ENCODE data around the gene IGLON5. TPM values are rescaled to one million over a fixed set of nuclear protein-coding genes. Genes with fewer than 3 reads are reported as not detected.

The IGLON5 gene
- total RNA-seq, 1 donor, result not detected

GRCh38 chr19:51341976-51342580 lies 30.6 kb downstream of the IGLON5 start, which contains the start of gene VSIG10L:
TSS of gene VSIG10L (minus strand) at chr19:51342139. CDS start at chr19:51342124, 15 bp downstream.
- H3K9me3 ChIP-seq (ENCODE audit: low read depth, low read length), result no peaks in the 10 kb centered on the region
- no peaks in the 10 kb centered on the region for H3K27me3 ChIP-seq (ENCODE audit: insufficient read depth, low read length)
- peak; percentile 75 for DNase-seq (ENCODE audit: insufficient read length, low spot score, missing footprints)
- H4K20me1 ChIP-seq (ENCODE audit: insufficient read depth, low read length), result no peaks in the 10 kb centered on the region
- H2AFZ ChIP-seq (ENCODE audit: low read length), result no peak within 1 kb of the TSS
- no peaks in the 10 kb centered on the region for H3K79me2 ChIP-seq (ENCODE audit: insufficient read depth, low read length)
- H3K4me1 ChIP-seq (ENCODE audit: insufficient read depth, low read length), result peaks cover 9% of the 10 kb centered on the region
- H3K36me3 ChIP-seq (ENCODE audit: insufficient read depth, low read length), result peaks cover 11% of the 10 kb centered on the region
- H3K4me3 ChIP-seq (ENCODE audit: insufficient read depth, low read length), result no peak within 1 kb of the TSS
- no peak within 1 kb of the TSS for H3K27ac ChIP-seq (ENCODE audit: low read depth, low read length)
- H3K4me2 ChIP-seq (ENCODE audit: insufficient read depth, low read length), result no peak within 1 kb of the TSS
- TF ChIP-seq CTCF (IDR thresholded peaks at IDR 0.05; ENCODE audit: extremely low read depth, low read depth, low read length), result no peak

- H3K9me3 ChIP-seq (ENCODE audit: low read depth, low read length), result no peaks in the 10 kb centered on the region
- DNase-seq (ENCODE audit: insufficient read length, low spot score, missing footprints), result peak; percentile 75
- no peaks in the 10 kb centered on the region for H3K27me3 ChIP-seq (ENCODE audit: insufficient read depth, low read length)
- no peak overlapping the region for H2AFZ ChIP-seq (ENCODE audit: low read length)
- H3K36me3 ChIP-seq (ENCODE audit: insufficient read depth, low read length), result peaks cover 15% of the 10 kb centered on the region
- TF ChIP-seq CTCF (IDR thresholded peaks at IDR 0.05; ENCODE audit: extremely low read depth, low read depth, low read length), result no peak
- peaks cover 9% of the 10 kb centered on the region for H3K4me1 ChIP-seq (ENCODE audit: insufficient read depth, low read length)
- H3K79me2 ChIP-seq (ENCODE audit: insufficient read depth, low read length), result no peaks in the 10 kb centered on the region
- no peak overlapping the region for H3K27ac ChIP-seq (ENCODE audit: low read depth, low read length)
- no peaks in the 10 kb centered on the region for H4K20me1 ChIP-seq (ENCODE audit: insufficient read depth, low read length)
- no peak overlapping the region for H3K4me2 ChIP-seq (ENCODE audit: insufficient read depth, low read length)
- H3K4me3 ChIP-seq (ENCODE audit: insufficient read depth, low read length), result no peak overlapping the region
Measured at GRCh38 chr19:51342631-51343569, 31.5 kb downstream of the IGLON5 start.

DNA sequence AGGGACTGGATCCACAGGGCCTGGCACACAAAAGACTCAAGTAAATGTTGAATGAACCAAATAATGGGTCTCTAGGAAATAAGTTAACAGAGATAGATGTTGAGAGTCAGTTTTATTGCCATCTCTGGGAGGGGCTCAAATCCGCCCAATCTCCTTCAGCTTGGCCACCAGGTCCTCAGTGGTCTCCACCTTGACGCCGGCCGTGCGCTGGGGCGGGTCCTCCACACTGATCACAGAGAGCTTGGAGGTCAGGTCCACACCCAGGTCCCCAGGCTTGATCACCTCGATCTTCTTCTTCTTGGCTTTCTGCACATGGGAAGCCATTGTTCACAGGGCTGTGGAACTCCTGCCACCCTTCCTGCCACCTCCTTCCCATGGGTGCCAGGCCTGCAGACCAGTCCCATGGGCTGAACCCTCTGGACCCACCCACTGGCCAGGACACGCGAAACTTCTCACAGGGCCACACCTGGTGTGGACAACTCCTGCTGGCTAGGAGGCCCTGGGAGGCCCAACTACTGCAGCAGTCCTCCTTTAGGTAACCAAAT lies 33.7 kb downstream of the IGLON5 start:
- Histone ChIP-seq H4K20me1 (ENCODE audit: insufficient read depth, low read length) (no peaks in the 10 kb centered on the region), H3K9me3 (ENCODE audit: low read depth, low read length) (no peaks in the 10 kb centered on the region), H3K27me3 (ENCODE audit: insufficient read depth, low read length) (no peaks in the 10 kb centered on the region), H3K4me2 (ENCODE audit: insufficient read depth, low read length) (no peak overlapping the region), H3K4me1 (ENCODE audit: insufficient read depth, low read length) (no peaks in the 10 kb centered on the region), H3K36me3 (ENCODE audit: insufficient read depth, low read length) (peaks cover 27% of the 10 kb centered on the region), H3K4me3 (ENCODE audit: insufficient read depth, low read length) (no peak overlapping the region), H3K79me2 (ENCODE audit: insufficient read depth, low read length) (no peaks in the 10 kb centered on the region), H2AFZ (ENCODE audit: low read length) (no peak overlapping the region), H3K27ac (ENCODE audit: low read depth, low read length) (no peak overlapping the region)
- DNase-seq (ENCODE audit: insufficient read length, low spot score, missing footprints), result peak; percentile 58
- TF ChIP-seq CTCF (IDR thresholded peaks at IDR 0.05; ENCODE audit: extremely low read depth, low read depth, low read length), result no peak

- H3K4me3 ChIP-seq (ENCODE audit: insufficient read depth, low read length), result no peak overlapping the region
- H3K36me3 ChIP-seq (ENCODE audit: insufficient read depth, low read length), result peaks cover 32% of the 10 kb centered on the region
- peak; percentile 41 for DNase-seq (ENCODE audit: insufficient read length, low spot score, missing footprints)
- no peak for TF ChIP-seq CTCF (IDR thresholded peaks at IDR 0.05; ENCODE audit: extremely low read depth, low read depth, low read length)
- H2AFZ ChIP-seq (ENCODE audit: low read length), result no peak overlapping the region
- no peaks in the 10 kb centered on the region for H3K79me2 ChIP-seq (ENCODE audit: insufficient read depth, low read length)
- no peak overlapping the region for H3K4me2 ChIP-seq (ENCODE audit: insufficient read depth, low read length)
- H3K27ac ChIP-seq (ENCODE audit: low read depth, low read length), result no peak overlapping the region
- H3K4me1 ChIP-seq (ENCODE audit: insufficient read depth, low read length), result peaks cover 4% of the 10 kb centered on the region
- H4K20me1 ChIP-seq (ENCODE audit: insufficient read depth, low read length), result no peaks in the 10 kb centered on the region
- no peaks in the 10 kb centered on the region for H3K9me3 ChIP-seq (ENCODE audit: low read depth, low read length)
- no peaks in the 10 kb centered on the region for H3K27me3 ChIP-seq (ENCODE audit: insufficient read depth, low read length)
Measured at GRCh38 chr19:51346742-51347141, 35.3 kb downstream of the IGLON5 start.

All from osteoblast (primary cell).